ENCODE results near the gene NFU1.

GRCh38 chr2:69428981-69429380 lies 8.3 kb downstream of the NFU1 start:
- TF ChIP-seq CTCF (IDR thresholded peaks at IDR 0.05; ENCODE audit: borderline replicate concordance, extremely low read depth, low read length, poor library complexity, severe bottlenecking) (no peak), EZH2 (IDR thresholded peaks at IDR 0.05; ENCODE audit: borderline replicate concordance, low read depth, low read length, severe bottlenecking) (no peak)
